OCI-LY3 (cell line): ENCODE results near the gene POLQ.

Experiments used
- EZH2phosphoT487 ChIP-seq: fragments of 200-600 bp; shearing (Covaris generic); IDR thresholded peaks from 2 replicates; pipeline ENCODE4 v1.6.1; 2018; ENCODE audit warnings: antibody characterized with exemption, mixed run types, low read depth
- TF ChIP-seq, protein P1 (sequence below): fragments of 200-600, 300-600 bp; sonication (generic); IDR thresholded peaks from 2 replicates; pipeline ENCODE4 v1.5.1; 2014; ENCODE audit warnings: antibody characterized with exemption, low read length, low read depth

DNA sequence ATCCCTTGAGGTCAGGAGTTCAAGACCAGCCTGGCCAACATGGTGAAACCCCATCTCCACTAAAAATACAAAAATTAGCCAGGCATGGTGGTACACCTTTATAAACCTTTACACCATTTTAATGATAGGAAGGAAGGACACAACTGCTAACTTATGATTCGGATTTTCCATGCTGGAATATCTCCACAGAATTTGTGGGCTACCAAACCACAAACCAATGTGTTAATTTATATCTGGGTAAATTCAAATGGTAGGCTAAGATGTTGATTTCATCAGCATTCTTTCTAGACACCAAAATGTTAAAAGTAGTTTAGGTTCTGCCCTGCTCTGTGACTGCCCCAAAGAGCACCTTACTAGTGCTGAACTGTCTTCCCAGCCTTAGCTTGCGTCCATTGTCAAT lies 72.8 kb downstream of the POLQ start:
- TF ChIP-seq, protein P1, sequence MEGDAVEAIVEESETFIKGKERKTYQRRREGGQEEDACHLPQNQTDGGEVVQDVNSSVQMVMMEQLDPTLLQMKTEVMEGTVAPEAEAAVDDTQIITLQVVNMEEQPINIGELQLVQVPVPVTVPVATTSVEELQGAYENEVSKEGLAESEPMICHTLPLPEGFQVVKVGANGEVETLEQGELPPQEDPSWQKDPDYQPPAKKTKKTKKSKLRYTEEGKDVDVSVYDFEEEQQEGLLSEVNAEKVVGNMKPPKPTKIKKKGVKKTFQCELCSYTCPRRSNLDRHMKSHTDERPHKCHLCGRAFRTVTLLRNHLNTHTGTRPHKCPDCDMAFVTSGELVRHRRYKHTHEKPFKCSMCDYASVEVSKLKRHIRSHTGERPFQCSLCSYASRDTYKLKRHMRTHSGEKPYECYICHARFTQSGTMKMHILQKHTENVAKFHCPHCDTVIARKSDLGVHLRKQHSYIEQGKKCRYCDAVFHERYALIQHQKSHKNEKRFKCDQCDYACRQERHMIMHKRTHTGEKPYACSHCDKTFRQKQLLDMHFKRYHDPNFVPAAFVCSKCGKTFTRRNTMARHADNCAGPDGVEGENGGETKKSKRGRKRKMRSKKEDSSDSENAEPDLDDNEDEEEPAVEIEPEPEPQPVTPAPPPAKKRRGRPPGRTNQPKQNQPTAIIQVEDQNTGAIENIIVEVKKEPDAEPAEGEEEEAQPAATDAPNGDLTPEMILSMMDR = no peak
- no peak for TF ChIP-seq EZH2phosphoT487
